Muscle layer of duodenum (tissue), 2 donors: ENCODE data around the gene TTC24.

ENCODE experiments used
- H3K27ac ChIP-seq: one replicate; pipeline ENCODE4 v1.7.0; 2013; ENCODE audit warnings: mild to moderate bottlenecking, low read length
- H3K27me3 ChIP-seq: one replicate; pipeline ENCODE4 v1.7.0; 2013; ENCODE audit warnings: low read depth, mild to moderate bottlenecking, control low read depth, low read length
- H3K36me3 ChIP-seq, 2 donors: one replicate each; pipeline ENCODE4 v1.7.0; 2013; ENCODE audit warnings: low read length in 2 of 2, control low read depth in 1 of 2, mild to moderate bottlenecking in 1 of 2; ENCODE audit not compliant: insufficient read depth in 2 of 2, control insufficient read depth in 1 of 2
- H3K4me1 ChIP-seq, 2 donors: one replicate each; pipeline ENCODE4 v1.7.0; 2013; ENCODE audit warnings: low read length in 2 of 2, mild to moderate bottlenecking in 2 of 2, control low read depth in 1 of 2, moderate library complexity in 1 of 2; ENCODE audit not compliant: insufficient read depth in 2 of 2, control insufficient read depth in 1 of 2
- H3K4me3 ChIP-seq, 2 donors: one replicate each; pipeline ENCODE4 v1.7.0; 2013; ENCODE audit warnings: low read length in 2 of 2, low read depth in 1 of 2, mild to moderate bottlenecking in 1 of 2
- H3K9me3 ChIP-seq, 2 donors: one replicate each; pipeline ENCODE4 v1.7.0; 2013; ENCODE audit warnings: low read length in 2 of 2, control low read depth in 1 of 2, mild to moderate bottlenecking in 1 of 2; ENCODE audit not compliant: control insufficient read depth in 1 of 2
- donor health status: healthy.

The TTC24 gene

GRCh38 chr1:156615946-156616345 lies 36.4 kb downstream of the TTC24 start:
- no peaks in the 10 kb centered on the region for H3K27me3 ChIP-seq
- H3K9me3 ChIP-seq: no peaks in the 10 kb centered on the region
- no peak overlapping the region for H3K27ac ChIP-seq
- H3K4me3 ChIP-seq: no peak overlapping the region
- H3K4me1 ChIP-seq: peaks cover 0 to 20% of the 10 kb centered on the region in 2 donors
- no peaks in the 10 kb centered on the region for H3K36me3 ChIP-seq

GRCh38 chr1:156616463-156616862 lies 36.9 kb downstream of the TTC24 start:
- Histone ChIP-seq H3K27ac (no peak overlapping the region), H3K27me3 (no peaks in the 10 kb centered on the region), H3K4me3 (no peak overlapping the region), H3K4me1 (peaks cover 0 to 20% of the 10 kb centered on the region in 2 donors), H3K36me3 (no peaks in the 10 kb centered on the region), H3K9me3 (no peaks in the 10 kb centered on the region)

- Histone ChIP-seq H3K4me1 (peaks cover 0 to 25% of the 10 kb centered on the region in 2 donors), H3K27ac (no peak within 1 kb of the TSS), H3K27me3 (peaks cover 9% of the 10 kb centered on the region), H3K4me3 (no peak within 1 kb of the TSS), H3K36me3 (no peaks in the 10 kb centered on the region), H3K9me3 (no peaks in the 10 kb centered on the region)
These were observed 39.5 kb downstream of the TTC24 start, which contains the start of gene HAPLN2 for GRCh38 chr1:156618853-156619581. Gene HAPLN2, plus strand, starts transcription at chr1:156619415. Its CDS starts 4,076 bp downstream, at chr1:156623491.

GRCh38 chr1:156619582-156619955 lies 40.0 kb downstream of the TTC24 start:
- H3K27me3 ChIP-seq: peaks cover 12% of the 10 kb centered on the region
- H3K9me3 ChIP-seq: no peaks in the 10 kb centered on the region
- H3K27ac ChIP-seq: no peak overlapping the region
- H3K4me3 ChIP-seq: no peak overlapping the region
- no peaks in the 10 kb centered on the region for H3K36me3 ChIP-seq
- H3K4me1 ChIP-seq: peaks cover 0 to 30% of the 10 kb centered on the region in 2 donors

GRCh38 chr1:156622581-156623297 lies 43.2 kb downstream of the TTC24 start:
- peaks cover 0 to 22% of the 10 kb centered on the region in 2 donors for H3K4me1 ChIP-seq
- H3K9me3 ChIP-seq: no peaks in the 10 kb centered on the region
- peaks cover 28% of the 10 kb centered on the region for H3K27me3 ChIP-seq
- H3K4me3 ChIP-seq: no peak overlapping the region
- no peaks in the 10 kb centered on the region for H3K36me3 ChIP-seq
- H3K27ac ChIP-seq: no peak overlapping the region

- H3K27ac ChIP-seq: no peak overlapping the region
These were observed 44.7 kb downstream of the TTC24 start for GRCh38 chr1:156623946-156624813.

GRCh38 chr1:156624814-156625435 lies 45.4 kb downstream of the TTC24 start:
- Histone ChIP-seq H3K9me3 (no peaks in the 10 kb centered on the region), H3K36me3 (no peaks in the 10 kb centered on the region), H3K27me3 (peaks cover 28% of the 10 kb centered on the region), H3K27ac (no peak overlapping the region), H3K4me3 (peak overlapping the region in 1 of 2 donors; percentile 50), H3K4me1 (peaks cover 0 to 22% of the 10 kb centered on the region in 2 donors)

More at GRCh38 chr1:156623946-156624813, 44.7 kb downstream of the TTC24 start:
- Histone ChIP-seq H3K9me3 (no peaks in the 10 kb centered on the region), H3K27me3 (peaks cover 28% of the 10 kb centered on the region), H3K36me3 (no peaks in the 10 kb centered on the region), H3K4me1 (peaks cover 0 to 22% of the 10 kb centered on the region in 2 donors), H3K4me3 (peak overlapping the region; percentile 3 to 50)

- Histone ChIP-seq H3K9me3 (no peaks in the 10 kb centered on the region), H3K4me1 (peaks cover 0 to 22% of the 10 kb centered on the region in 2 donors), H3K27ac (no peak overlapping the region), H3K4me3 (peak overlapping the region in 1 of 2 donors; percentile 49), H3K27me3 (peaks cover 28% of the 10 kb centered on the region), H3K36me3 (no peaks in the 10 kb centered on the region)
These were observed 46.0 kb downstream of the TTC24 start for GRCh38 chr1:156625436-156626078.

GRCh38 chr1:156626079-156626438 lies 46.5 kb downstream of the TTC24 start:
- peaks cover 0 to 22% of the 10 kb centered on the region in 2 donors for H3K4me1 ChIP-seq
- H3K9me3 ChIP-seq: no peaks in the 10 kb centered on the region
- no peaks in the 10 kb centered on the region for H3K36me3 ChIP-seq
- no peak overlapping the region for H3K27ac ChIP-seq
- peak overlapping the region in 1 of 2 donors; percentile 49 for H3K4me3 ChIP-seq
- H3K27me3 ChIP-seq: peaks cover 30% of the 10 kb centered on the region

GRCh38 chr1:156627313-156627880 lies 47.9 kb downstream of the TTC24 start:
- H3K27ac ChIP-seq: no peak overlapping the region
- H3K27me3 ChIP-seq: peaks cover 30% of the 10 kb centered on the region
- no peaks in the 10 kb centered on the region for H3K9me3 ChIP-seq
- H3K36me3 ChIP-seq: no peaks in the 10 kb centered on the region
- no peak overlapping the region for H3K4me3 ChIP-seq
- peaks cover 0 to 22% of the 10 kb centered on the region in 2 donors for H3K4me1 ChIP-seq
